ENCODE results near the gene MYO5A. TPM values are rescaled to one million over a fixed set of nuclear protein-coding genes. Genes with fewer than 3 reads are reported as not detected.

Gene MYO5A
- total and polyA plus RNA-seq, 9 of the 15 experiments (the other 6 are each of a cell fraction or from before 2014, with no cell fraction given), result 0.03 to 0.82 (median 0.40) TPM

GRCh38 chr15:52368402-52368801 is 160.3 kb downstream of the MYO5A start (continued):
- TF ChIP-seq SAP30 (IDR thresholded peaks at IDR 0.05; ENCODE audit: borderline replicate concordance, insufficient read depth, low read depth, low read length, poor library complexity, severe bottlenecking) (no peak), KLF6 (CRISPR knock-in tag; IDR thresholded peaks at IDR 0.05; ENCODE audit: borderline replicate concordance) (no peak), TCF3 (CRISPR knock-in tag; IDR thresholded peaks at IDR 0.05) (no peak), ZNF785 (CRISPR knock-in tag; IDR thresholded peaks at IDR 0.05) (no peak), NCOA2 (IDR thresholded peaks at IDR 0.05; ENCODE audit: partially characterized antibody in 2 of 2) (no peak), ELF2 (CRISPR knock-in tag; IDR thresholded peaks at IDR 0.05) (no peak), ZNF395 (CRISPR knock-in tag; IDR thresholded peaks at IDR 0.05) (no peak)

- intact Hi-C loops (cut with micrococcal nuclease), result no loop called here
- FAIRE-seq (no peak), DNase-seq (ENCODE audit: extremely low read depth in 1 of 4, low spot score in 3 of 4) (no peak), ATAC-seq (no peak)
- no peak overlapping the region for H3K27ac ChIP-seq (ENCODE audit: extremely low read depth, low read depth, low read length)
- POLR2A ChIA-PET, result no interaction called here
- no peaks in the 10 kb centered on the region; a peak in 1 of 5 replicates for H3K27me3 ChIP-seq (ENCODE audit: control insufficient read depth in 2 of 2, insufficient read depth in 2 of 2, low read length in 2 of 2)
- no peaks in the 10 kb centered on the region for H3K9me1 ChIP-seq (ENCODE audit: control insufficient read depth, insufficient read depth, low read length)
- no peak overlapping the region for H3K4me2 ChIP-seq (ENCODE audit: insufficient read depth, low read length)
- CTCF ChIA-PET (ENCODE audit: low intra/inter-chr PET ratio), result no interaction called here
- no peak overlapping the region for H2AFZ ChIP-seq (ENCODE audit: low read depth, low read length)
- no peak overlapping the region for H3K4me3 ChIP-seq
- H3K9me3 ChIP-seq (replicated peaks; ENCODE audit: control insufficient read depth, insufficient read depth, low read depth, low read length), result no peaks in the 10 kb centered on the region
- in situ Hi-C loops (cut with MboI), result no loop called here
- no peaks in the 10 kb centered on the region for H3K36me3 ChIP-seq (ENCODE audit: control insufficient read depth, insufficient read depth, low read length)
- H3K9ac ChIP-seq (ENCODE audit: insufficient read depth in 1 of 2, low read depth in 2 of 2, low read length in 2 of 2), result no peak overlapping the region
- H4K20me1 ChIP-seq (replicated peaks; ENCODE audit: control insufficient read depth, insufficient read depth, low read length), result no peaks in the 10 kb centered on the region; the same call in 1 of the 2 replicates
- no peaks in the 10 kb centered on the region for H3K4me1 ChIP-seq (replicated peaks in 1 of 2; ENCODE audit: control insufficient read depth in 2 of 2, insufficient read depth in 2 of 2, low read length in 2 of 2)
- no TSS peak for BruUV-seq (replicated peaks)
- no peaks in the 10 kb centered on the region for H3K79me2 ChIP-seq (ENCODE audit: control insufficient read depth, insufficient read depth, low read length)
- 0% methylated on average over 3 of the region's 3 CpGs for WGBS (ENCODE audit: insufficient coverage, low coverage, missing lambda C conversion rate)
- TF ChIP-seq RFX1 (IDR thresholded peaks at IDR 0.05), result no peak
- no peak for TF ChIP-seq MAX (CRISPR knock-in tag; IDR thresholded peaks at IDR 0.05)
- TF ChIP-seq JUN (IDR thresholded peaks at IDR 0.05; ENCODE audit: borderline replicate concordance, low read depth, low read length), result no peak
- no peak for TF ChIP-seq JUN (CRISPR knock-in tag; IDR thresholded peaks at IDR 0.05; ENCODE audit: borderline replicate concordance)
- TF ChIP-seq SFPQ (IDR thresholded peaks at IDR 0.05; ENCODE audit: low read depth, low read length), result no peak
- no peak for TF ChIP-seq ARID4B (CRISPR knock-in tag; IDR thresholded peaks at IDR 0.05)
- TF ChIP-seq C11orf30 (IDR thresholded peaks at IDR 0.05; ENCODE audit: low read depth), result no peak
These were observed 166.2 kb downstream of the MYO5A start for GRCh38 chr15:52362497-52362896.

All from K562 (cell line).